Stimulated activated CD4-positive, alpha-beta T cell treated with anti-CD3 and anti-CD28 coated beads, Interleukin-4, amount 100 ng/mL, for 24 hours (primary cell): ENCODE data around the gene DDIT4.
"Not testable (repeated sequence)": the region's sequence is repeated elsewhere in the genome, so short reads cannot be mapped to it uniquely, and the experiment has no call there.

Experiments used
- DNase-seq: peaks from one replicate; pipeline ENCODE4 v3.0.0-alpha.2; 2020

Gene DDIT4

DNA sequence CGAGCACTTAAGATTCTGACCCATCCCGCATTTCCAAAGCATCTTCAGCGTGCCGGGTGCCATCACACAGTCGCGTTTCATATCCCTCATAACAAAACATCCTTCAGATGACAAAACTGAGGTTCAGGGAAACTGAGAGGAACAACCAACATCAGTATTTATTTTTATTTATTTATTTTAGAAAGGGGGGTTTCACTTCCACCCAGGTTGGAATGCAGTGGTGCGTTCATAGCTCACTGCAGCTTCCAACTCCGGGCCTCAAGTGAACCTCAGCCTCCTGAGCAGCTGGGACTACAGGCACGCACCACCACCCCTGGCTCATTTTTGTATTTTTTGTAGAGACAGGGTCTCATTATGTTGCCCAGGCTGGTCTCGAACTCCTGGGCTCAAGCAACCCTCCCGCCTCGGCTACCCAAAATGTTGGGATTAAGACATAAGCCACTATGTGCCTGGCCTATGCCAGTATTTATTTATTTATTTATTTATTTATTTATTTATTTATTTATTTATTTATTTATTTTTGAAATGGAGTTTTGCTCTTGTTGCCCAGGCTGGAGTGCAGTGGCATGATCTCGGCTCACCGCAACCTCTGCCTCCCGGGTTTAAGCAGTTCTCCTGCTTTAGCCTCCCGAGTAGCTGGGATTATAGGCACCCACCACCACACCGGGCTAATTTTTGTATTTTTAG lies 24.4 kb upstream of the DDIT4 start:
- DNase-seq = not testable (repeated sequence)

- DNase-seq = no peak
These were observed 23.1 kb upstream of the DDIT4 start for GRCh38 chr10:72250666-72251065.

DNA sequence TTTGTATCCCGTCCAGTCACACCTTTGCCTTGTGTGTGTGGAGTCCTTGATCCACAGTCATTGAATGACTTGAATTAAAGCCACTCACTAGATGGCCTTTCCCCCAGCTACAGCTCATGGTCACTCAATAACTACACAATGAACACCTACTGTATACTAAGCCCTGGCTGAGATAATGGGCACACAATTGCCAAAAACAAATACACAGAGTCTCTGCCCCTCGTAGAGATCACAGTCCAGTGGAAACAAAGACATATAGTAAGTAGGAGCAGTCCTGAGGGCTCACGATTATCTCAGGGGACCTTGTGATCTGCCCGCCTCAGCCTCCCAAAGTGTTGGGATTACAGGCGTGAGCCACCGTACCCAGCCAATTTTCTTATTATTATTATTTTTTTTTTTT lies 22.1 kb upstream of the DDIT4 start:
- no peak for DNase-seq

GRCh38 chr10:72252972-72253371 lies 20.8 kb upstream of the DDIT4 start:
- DNase-seq = no peak

DNA sequence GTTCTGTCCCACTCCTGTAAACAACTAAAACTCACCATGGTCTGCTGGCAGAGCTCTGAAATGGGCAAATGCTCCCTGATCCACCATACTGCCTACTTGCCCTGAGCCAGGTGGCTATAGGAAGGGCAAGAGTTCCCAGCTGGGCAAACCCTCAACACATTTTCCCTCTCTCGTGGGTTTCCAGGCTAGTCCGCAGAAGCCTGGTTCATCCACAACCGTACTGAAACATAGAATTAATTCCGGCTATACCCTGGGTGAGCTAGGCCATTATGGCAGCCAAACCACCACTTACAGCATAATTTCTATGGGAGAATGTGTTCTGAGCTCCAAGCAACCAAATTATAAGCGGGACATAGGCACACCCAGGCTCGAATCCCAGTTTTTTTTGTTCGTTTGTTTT lies 20.1 kb upstream of the DDIT4 start:
- DNase-seq = no peak

- DNase-seq = no peak
These were observed 18.7 kb upstream of the DDIT4 start for GRCh38 chr10:72254813-72255568.

DNA sequence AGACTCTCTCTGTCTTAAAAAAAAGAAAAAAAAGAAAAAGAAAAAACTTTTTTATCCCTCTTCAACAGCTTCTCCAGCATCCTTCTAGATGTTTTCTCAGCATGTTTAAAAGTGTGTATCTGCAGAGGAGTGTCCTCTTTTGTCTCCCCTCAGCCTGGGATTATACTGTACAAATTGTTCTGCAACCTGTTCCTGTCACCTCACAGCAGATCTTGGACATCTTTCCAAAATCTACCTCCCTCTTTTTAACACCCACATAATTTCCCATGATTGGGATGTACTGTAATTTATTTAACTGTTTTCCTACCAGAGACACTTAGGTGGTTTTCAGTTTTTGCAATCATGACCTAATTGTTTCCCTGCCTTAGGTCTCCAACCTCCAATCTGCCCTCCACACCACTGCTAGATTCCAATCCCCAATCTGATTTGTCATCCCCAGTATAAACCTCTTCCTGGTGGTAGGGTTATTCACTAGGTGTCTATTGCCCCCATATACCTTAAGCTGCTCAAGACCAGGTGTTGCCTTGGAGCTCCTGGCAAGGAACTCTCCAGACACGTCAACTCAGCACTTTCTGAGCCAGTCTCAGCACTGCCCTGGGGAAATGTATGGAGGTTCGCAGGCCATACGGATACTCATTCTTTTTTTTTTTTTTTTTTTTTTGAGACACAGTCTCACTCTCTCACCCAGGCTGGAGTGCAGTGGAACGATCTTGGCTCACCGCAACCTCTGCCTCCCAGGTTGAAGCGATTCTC lies 17.6 kb upstream of the DDIT4 start:
- no peak for DNase-seq

GRCh38 chr10:72257051-72257892 lies 16.5 kb upstream of the DDIT4 start:
- DNase-seq = no peak

DNA sequence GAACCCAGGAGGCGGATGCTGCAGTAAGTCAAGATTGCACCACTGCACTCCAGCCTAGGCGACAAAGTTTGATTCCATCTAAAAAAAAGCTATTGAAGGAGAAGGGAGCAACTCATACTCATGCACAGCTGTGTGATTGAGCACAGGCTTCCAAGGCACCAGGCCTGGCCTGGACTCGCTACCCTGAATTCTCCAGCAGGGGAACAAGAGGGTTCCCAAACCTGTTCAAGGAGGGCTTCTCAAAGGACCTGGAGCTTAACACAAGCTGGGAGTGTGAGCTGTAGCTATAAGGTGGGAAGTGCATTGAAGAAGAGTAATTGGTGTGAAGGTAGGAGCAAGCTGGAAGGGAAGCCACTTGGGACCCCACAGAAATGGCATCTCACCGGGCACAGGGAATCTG lies 15.1 kb upstream of the DDIT4 start:
- no peak for DNase-seq

DNA sequence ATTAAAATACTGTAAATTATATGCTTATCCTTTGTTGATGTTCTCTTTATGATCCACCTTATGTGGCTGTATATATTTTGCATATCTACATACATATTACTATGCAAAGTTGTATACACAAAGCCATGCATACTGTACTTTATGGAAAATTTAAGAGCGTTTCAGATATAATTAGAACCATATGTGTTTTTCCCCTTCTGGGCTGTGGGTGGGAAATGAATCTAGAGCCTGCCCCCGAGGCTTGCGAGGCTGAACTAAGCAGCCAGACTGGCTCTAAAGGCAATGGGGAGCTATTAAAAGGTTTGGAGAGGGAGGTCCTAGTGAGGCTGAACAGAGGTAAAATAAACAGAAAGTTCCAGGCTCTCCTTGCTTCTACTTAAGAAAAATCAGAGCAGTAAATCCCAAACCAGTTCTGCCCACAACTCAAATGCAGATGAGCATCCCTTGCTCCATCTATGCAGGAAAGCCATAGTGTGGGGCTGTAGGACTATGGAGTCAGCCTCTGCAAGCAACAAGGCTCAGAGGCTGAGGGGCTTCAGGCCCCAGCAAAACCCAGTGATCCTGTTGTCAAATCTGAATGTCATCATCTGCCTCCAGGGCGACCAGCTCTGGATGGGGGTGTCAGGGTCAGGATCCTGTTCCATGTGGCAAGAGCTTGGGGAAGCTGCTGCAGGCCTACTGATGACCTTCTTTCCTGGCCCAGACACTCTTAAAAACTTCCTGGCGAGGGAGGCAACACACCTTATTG lies 14.1 kb upstream of the DDIT4 start:
- DNase-seq = peak; percentile 28

DNA sequence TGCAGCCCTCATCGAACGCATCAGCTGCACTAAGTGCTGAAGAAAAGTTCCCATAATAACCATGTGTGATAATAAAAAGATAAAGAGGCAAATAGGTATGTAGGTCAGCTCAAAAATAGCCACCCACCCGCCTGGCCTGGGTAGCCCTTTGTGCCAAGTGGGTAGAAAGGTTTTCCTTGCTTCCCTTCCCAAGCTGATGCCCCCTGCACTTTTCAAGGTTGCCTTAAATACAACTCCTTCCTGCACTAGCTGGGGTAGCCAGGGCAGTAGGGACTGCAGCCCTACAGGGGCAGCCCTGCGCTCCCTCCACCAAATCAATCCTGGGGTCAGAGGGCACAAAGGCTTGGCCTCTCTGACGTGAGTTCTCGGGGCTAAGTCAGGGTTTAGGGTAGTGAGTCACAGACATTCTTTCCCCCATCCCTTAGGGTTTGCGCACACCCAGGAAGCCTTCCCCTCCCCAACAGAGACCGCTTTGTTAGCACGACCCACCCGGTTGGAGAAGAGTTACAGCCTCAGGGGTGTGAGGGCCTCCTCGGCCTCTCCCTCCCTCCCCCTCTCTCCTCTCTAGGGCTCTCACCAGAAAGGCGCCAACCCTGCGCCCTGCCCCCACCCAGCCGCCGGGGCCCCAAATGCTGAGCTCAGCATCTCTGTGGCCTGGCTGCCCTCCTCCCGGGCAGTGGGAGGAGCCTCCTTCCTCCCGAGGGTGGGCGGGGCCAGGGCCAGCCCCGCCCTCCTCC lies 13.3 kb upstream of the DDIT4 start:
- peak; percentile 81 for DNase-seq

GRCh38 chr10:72260976-72261783 lies 12.5 kb upstream of the DDIT4 start:
- peak; percentile 70 for DNase-seq

GRCh38 chr10:72261784-72262404 lies 11.8 kb upstream of the DDIT4 start:
- peak; percentile 27 for DNase-seq

GRCh38 chr10:72263613-72264241 lies 10.0 kb upstream of the DDIT4 start:
- no peak for DNase-seq

GRCh38 chr10:72264536-72264935 lies 9.2 kb upstream of the DDIT4 start:
- no peak for DNase-seq

- DNase-seq = no peak
These were observed 8.2 kb upstream of the DDIT4 start for GRCh38 chr10:72265508-72265907.

GRCh38 chr10:72265990-72266865 lies 7.5 kb upstream of the DDIT4 start:
- no peak for DNase-seq

DNA sequence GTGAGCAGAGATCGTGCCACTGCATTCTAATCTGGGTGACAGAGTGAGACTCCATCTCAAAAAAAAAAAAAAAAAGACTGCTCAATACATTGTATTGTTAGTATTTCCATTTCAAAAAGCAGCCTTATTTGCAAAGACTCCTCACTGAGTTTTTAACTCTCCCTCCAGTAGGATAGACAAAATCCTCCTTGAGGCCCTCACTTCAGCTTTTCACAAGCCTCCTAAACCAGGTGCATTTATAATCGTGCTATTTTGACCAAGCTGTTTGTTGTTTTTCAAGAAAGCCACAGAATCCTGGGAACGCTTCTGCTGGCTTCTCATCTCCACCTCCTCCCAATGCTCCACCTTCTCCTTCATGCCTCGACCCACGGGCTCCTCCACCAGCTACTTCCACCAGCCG lies 6.3 kb upstream of the DDIT4 start:
- DNase-seq = no peak
